IMR-90 (cell line): ENCODE data around the gene CARS2.

Source experiments
- CEBPB ChIP-seq: IDR thresholded peaks from 2 replicates; pipeline ENCODE4 v1.6.1; 2012; ENCODE audit warnings: low read depth, low read length, improper control_type of control experiment
- CHD1 ChIP-seq: IDR thresholded peaks from 2 replicates; pipeline ENCODE4 v1.6.1; 2012; ENCODE audit warnings: low read depth, low read length, improper control_type of control experiment
- CTCF ChIP-seq: conservative IDR thresholded peaks from 2 replicates; pipeline ENCODE4 v1.5.1; 2012; ENCODE audit warnings: mild to moderate bottlenecking, low read depth, low read length, improper control_type of control experiment
- ELK1 ChIP-seq: fragments of 150-350 bp; IDR thresholded peaks from 2 replicates; pipeline ENCODE4 v1.6.1; 2016; ENCODE audit warnings: low read depth, mild to moderate bottlenecking, low read length, moderate library complexity, borderline replicate concordance
- FOS ChIP-seq: fragments of 150-350 bp; IDR thresholded peaks from 2 replicates; pipeline ENCODE4 v1.6.1; 2016; ENCODE audit warnings: low read depth, low read length
- MAFK ChIP-seq: IDR thresholded peaks from 2 replicates; pipeline ENCODE4 v1.6.1; 2012; ENCODE audit warnings: low read depth, low read length, improper control_type of control experiment
- MAZ ChIP-seq: IDR thresholded peaks from 2 replicates; pipeline ENCODE4 v1.6.1; 2012; ENCODE audit warnings: low read depth, mild to moderate bottlenecking, low read length, improper control_type of control experiment, moderate library complexity, borderline replicate concordance
- NFE2L2 ChIP-seq: fragments of 150-350 bp; IDR thresholded peaks from 2 replicates; pipeline ENCODE4 v1.6.1; 2016; ENCODE audit warnings: low read depth, mild to moderate bottlenecking, low read length
- POLR2A ChIP-seq: IDR thresholded peaks from 2 replicates; pipeline ENCODE4 v1.6.1; 2012; ENCODE audit warnings: mild to moderate bottlenecking, low read depth, low read length
- RAD21 ChIP-seq: IDR thresholded peaks from 2 replicates; pipeline ENCODE4 v1.6.1; 2012; ENCODE audit warnings: low read length, improper control_type of control experiment
- RCOR1 ChIP-seq: IDR thresholded peaks from 2 replicates; pipeline ENCODE4 v1.6.1; 2012; ENCODE audit warnings: mild to moderate bottlenecking, low read length, improper control_type of control experiment; ENCODE audit not compliant: insufficient replicate concordance
- RFX5 ChIP-seq: IDR thresholded peaks from 2 replicates; pipeline ENCODE4 v1.8.0; 2012; ENCODE audit warnings: low read depth, mild to moderate bottlenecking, low read length, moderate library complexity
- SMC3 ChIP-seq: fragments of 150-350 bp; IDR thresholded peaks from 2 replicates; pipeline ENCODE4 v1.6.1; 2016; ENCODE audit warnings: low read depth, mild to moderate bottlenecking, antibody characterized with exemption, low read length, moderate library complexity
- USF2 ChIP-seq: fragments of 150-350 bp; IDR thresholded peaks from 2 replicates; pipeline ENCODE4 v1.6.1; 2017; ENCODE audit warnings: mild to moderate bottlenecking, antibody characterized with exemption, low read length, low read depth

DNA sequence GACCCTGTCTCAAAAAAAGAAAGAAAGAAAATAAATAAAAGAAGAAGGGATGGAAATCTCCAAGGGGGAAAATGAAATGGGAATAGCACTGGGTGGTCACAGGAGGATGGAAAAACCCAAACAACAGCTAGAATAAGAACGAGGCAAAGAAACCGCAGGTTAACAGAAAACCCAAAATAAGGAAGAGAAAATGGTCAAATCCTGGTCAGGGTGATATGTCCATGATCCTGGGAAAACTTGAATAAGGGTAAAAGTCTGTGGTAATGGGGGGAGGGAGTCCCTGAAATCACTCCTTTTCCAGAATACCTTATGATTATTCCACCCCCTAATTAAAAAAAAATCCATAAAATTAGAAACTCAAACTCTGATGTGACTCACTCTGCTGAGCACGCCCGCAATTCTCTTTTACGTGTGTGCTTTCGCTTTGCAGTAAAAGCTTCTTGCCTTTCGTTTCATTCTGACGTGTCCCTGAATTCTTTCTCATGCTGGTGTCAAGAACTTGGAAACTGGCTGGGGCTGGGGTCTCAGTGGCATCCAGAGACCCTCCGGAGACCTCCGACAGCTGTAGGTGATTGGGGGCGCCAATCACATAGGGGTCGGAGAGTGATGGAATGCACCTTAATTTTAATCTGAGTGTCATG, 94.8 kb downstream of the CARS2 start:
- TF ChIP-seq CTCF (no peak), FOS (no peak), RCOR1 (no peak), USF2 (no peak), POLR2A (no peak), SMC3 (no peak), RFX5 (no peak), CEBPB (no peak), MAFK (no peak), MAZ (no peak), CHD1 (no peak), RAD21 (no peak), NFE2L2 (no peak), ELK1 (no peak)
